Spleen (tissue), 7 donors: ENCODE measurements around the gene EMX2.

Source experiments
- POLR2AphosphoS5 ChIP-seq, 3 donors: sonication (generic); formaldehyde crosslinking; IDR thresholded peaks; one replicate each; pipeline ENCODE4 v1.5.1; 2017; ENCODE audit warnings: antibody characterized with exemption in 3 of 3
- TF ChIP-seq, protein P1 (sequence below), 11 experiments: fragments of 200-600 bp in 7 of 11; fragments of 450-650 bp in 4 of 11; sonication (generic) in 4 of 11; IDR thresholded peaks in 8 of 11; conservative IDR thresholded peaks in 3 of 11; 1 replicate in 7 of 11; 2 replicates in 4 of 11; pipeline versions ENCODE4 v1.4.0 to v1.8.0; 2016 to 2021; ENCODE audit warnings: antibody characterized with exemption in 11 of 11, inconsistent platforms in 4 of 11, mild to moderate bottlenecking in 1 of 11
- donor health status: DM: no; HTN: no; CAD: no; lungs with moderate emphysema.
- donor health status: DM: no; HTN: no; CAD: no.
- donor health status: DM: no; HTN: no; CAD: no.

DNA sequence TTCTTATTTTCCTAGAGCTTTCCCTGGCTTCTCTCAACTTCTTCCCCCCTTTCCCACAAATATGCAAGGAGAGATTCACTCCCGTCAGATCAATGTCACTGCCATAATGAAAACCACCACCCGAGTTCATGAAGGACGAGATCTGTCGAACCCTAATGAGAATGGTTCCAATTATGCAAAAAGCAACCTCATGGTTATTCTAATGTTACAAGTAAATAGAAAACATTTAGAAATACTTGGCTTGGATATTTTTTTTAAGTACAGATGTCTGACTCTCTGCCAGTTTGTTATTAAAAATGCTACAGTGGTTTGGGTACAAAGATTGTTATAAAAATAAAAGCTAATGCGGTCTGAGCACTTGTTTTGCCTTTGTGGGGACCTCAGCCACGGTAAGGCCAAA, 25.9 kb upstream of the EMX2 start:
- TF ChIP-seq, protein P1, sequence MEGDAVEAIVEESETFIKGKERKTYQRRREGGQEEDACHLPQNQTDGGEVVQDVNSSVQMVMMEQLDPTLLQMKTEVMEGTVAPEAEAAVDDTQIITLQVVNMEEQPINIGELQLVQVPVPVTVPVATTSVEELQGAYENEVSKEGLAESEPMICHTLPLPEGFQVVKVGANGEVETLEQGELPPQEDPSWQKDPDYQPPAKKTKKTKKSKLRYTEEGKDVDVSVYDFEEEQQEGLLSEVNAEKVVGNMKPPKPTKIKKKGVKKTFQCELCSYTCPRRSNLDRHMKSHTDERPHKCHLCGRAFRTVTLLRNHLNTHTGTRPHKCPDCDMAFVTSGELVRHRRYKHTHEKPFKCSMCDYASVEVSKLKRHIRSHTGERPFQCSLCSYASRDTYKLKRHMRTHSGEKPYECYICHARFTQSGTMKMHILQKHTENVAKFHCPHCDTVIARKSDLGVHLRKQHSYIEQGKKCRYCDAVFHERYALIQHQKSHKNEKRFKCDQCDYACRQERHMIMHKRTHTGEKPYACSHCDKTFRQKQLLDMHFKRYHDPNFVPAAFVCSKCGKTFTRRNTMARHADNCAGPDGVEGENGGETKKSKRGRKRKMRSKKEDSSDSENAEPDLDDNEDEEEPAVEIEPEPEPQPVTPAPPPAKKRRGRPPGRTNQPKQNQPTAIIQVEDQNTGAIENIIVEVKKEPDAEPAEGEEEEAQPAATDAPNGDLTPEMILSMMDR (IDR thresholded peaks at IDR 0.05 in 8 of 11, conservative IDR thresholded peaks at IDR 0.05 in 3 of 11): no peak
- no peak for TF ChIP-seq POLR2AphosphoS5 (IDR thresholded peaks at IDR 0.05)
